Measurements from ENCODE around the gene SPINT1. TPM values are rescaled to one million over a fixed set of nuclear protein-coding genes. Genes with fewer than 3 reads are reported as not detected.

Gene SPINT1
- total and polyA plus RNA-seq, 4 donors = 1.2 to 2.6 (median 1.9) TPM

DNA sequence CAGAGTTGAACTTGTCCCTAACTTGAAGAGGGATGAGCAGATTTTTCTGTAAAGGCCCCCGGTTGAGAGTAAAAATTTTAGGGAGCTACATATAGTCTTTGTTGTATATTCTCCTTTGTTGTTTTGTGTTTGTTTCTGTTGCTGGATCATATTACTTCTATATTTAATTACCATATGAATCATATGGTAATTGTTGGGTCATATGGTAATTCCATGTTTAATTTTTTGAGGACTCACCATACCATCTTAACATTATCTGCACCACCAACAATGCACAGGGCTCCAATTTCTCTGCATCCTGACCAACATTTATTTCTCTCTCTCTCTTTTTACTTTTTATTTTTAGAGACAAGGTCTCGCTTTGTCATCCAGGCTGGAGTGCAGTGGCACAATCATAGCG lies 44.3 kb upstream of the SPINT1 start:
- no peak for DNase-seq (ENCODE audit: low spot score)
- TF ChIP-seq SP1 (IDR thresholded peaks at IDR 0.05) (no peak), NR2F2 (IDR thresholded peaks at IDR 0.05) (no peak), EGR1 (IDR thresholded peaks at IDR 0.05; ENCODE audit: low read depth in 2 of 2) (no peak), HNF4A (conservative IDR thresholded peaks at IDR 0.05) (no peak), TAF1 (conservative IDR thresholded peaks at IDR 0.05) (no peak)
- TF ChIP-seq, protein P1, sequence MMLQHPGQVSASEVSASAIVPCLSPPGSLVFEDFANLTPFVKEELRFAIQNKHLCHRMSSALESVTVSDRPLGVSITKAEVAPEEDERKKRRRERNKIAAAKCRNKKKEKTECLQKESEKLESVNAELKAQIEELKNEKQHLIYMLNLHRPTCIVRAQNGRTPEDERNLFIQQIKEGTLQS (IDR thresholded peaks at IDR 0.05) = no peak
- TF ChIP-seq, protein P2, sequence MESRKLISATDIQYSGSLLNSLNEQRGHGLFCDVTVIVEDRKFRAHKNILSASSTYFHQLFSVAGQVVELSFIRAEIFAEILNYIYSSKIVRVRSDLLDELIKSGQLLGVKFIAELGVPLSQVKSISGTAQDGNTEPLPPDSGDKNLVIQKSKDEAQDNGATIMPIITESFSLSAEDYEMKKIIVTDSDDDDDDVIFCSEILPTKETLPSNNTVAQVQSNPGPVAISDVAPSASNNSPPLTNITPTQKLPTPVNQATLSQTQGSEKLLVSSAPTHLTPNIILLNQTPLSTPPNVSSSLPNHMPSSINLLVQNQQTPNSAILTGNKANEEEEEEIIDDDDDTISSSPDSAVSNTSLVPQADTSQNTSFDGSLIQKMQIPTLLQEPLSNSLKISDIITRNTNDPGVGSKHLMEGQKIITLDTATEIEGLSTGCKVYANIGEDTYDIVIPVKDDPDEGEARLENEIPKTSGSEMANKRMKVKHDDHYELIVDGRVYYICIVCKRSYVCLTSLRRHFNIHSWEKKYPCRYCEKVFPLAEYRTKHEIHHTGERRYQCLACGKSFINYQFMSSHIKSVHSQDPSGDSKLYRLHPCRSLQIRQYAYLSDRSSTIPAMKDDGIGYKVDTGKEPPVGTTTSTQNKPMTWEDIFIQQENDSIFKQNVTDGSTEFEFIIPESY (IDR thresholded peaks at IDR 0.05) = no peak
- TF ChIP-seq, protein P3, sequence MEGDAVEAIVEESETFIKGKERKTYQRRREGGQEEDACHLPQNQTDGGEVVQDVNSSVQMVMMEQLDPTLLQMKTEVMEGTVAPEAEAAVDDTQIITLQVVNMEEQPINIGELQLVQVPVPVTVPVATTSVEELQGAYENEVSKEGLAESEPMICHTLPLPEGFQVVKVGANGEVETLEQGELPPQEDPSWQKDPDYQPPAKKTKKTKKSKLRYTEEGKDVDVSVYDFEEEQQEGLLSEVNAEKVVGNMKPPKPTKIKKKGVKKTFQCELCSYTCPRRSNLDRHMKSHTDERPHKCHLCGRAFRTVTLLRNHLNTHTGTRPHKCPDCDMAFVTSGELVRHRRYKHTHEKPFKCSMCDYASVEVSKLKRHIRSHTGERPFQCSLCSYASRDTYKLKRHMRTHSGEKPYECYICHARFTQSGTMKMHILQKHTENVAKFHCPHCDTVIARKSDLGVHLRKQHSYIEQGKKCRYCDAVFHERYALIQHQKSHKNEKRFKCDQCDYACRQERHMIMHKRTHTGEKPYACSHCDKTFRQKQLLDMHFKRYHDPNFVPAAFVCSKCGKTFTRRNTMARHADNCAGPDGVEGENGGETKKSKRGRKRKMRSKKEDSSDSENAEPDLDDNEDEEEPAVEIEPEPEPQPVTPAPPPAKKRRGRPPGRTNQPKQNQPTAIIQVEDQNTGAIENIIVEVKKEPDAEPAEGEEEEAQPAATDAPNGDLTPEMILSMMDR (IDR thresholded peaks at IDR 0.05; ENCODE audit: low read depth, low read length, missing input control) = no peak
- TF ChIP-seq, protein P4, sequence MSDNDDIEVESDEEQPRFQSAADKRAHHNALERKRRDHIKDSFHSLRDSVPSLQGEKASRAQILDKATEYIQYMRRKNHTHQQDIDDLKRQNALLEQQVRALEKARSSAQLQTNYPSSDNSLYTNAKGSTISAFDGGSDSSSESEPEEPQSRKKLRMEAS (IDR thresholded peaks at IDR 0.05) = no peak
- no peak overlapping the region for H3K27ac ChIP-seq (ENCODE audit: low read depth in 1 of 2, low read length in 2 of 2)
- peaks cover 16 to 39% (median 33%) of the 10 kb centered on the region in 4 donors for H3K4me1 ChIP-seq (ENCODE audit: control insufficient read depth in 4 of 4, insufficient read depth in 4 of 4, low read length in 3 of 4)
- no peaks in the 10 kb centered on the region for H3K9me3 ChIP-seq (ENCODE audit: control insufficient read depth in 4 of 4, low read length in 3 of 4)
- no peak overlapping the region for H3K9ac ChIP-seq (ENCODE audit: low read depth in 1 of 2, low read length in 2 of 2)
- WGBS = 98% methylated on average over 3 of the region's 3 CpGs
- H3K4me3 ChIP-seq (ENCODE audit: low read depth in 1 of 3, low read length in 3 of 3) = no peak overlapping the region
- H3K27me3 ChIP-seq (ENCODE audit: control insufficient read depth in 4 of 4, insufficient read depth in 4 of 4, low read length in 3 of 4) = no peaks in the 10 kb centered on the region
- no peaks in the 10 kb centered on the region for H3K36me3 ChIP-seq (ENCODE audit: control insufficient read depth in 4 of 4, insufficient read depth in 3 of 4, low read depth in 1 of 4, low read length in 3 of 4)

DNA sequence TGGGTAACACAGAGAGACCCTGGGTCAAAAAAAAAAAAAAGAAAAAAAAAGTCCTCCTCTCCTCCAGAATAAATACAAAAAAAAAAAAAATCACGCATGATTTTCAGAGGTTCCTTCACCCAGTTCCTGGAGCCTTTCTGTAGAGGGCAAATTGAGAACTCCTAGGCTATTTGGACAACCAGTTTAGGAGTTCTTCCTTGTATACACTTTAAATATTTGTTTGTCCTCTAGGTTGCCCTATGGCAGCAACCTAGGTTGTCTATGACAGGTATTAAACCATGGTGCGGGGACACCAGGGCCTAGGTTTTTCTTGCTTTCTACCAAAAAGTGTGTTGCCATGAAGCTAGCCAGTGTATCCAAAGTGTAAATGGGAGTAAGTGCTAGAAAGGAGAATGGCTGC lies 40.8 kb upstream of the SPINT1 start:
- H3K4me3 ChIP-seq (ENCODE audit: low read depth in 1 of 3, low read length in 3 of 3) = no peak overlapping the region
- no peak overlapping the region for H3K9ac ChIP-seq (ENCODE audit: low read depth in 1 of 2, low read length in 2 of 2)
- DNase-seq (ENCODE audit: low spot score) = no peak
- peaks cover 16 to 54% (median 44%) of the 10 kb centered on the region in 4 donors for H3K4me1 ChIP-seq (ENCODE audit: control insufficient read depth in 4 of 4, insufficient read depth in 4 of 4, low read length in 3 of 4)
- H3K9me3 ChIP-seq (ENCODE audit: control insufficient read depth in 4 of 4, low read length in 3 of 4) = no peaks in the 10 kb centered on the region
- no peaks in the 10 kb centered on the region for H3K36me3 ChIP-seq (ENCODE audit: control insufficient read depth in 4 of 4, insufficient read depth in 3 of 4, low read depth in 1 of 4, low read length in 3 of 4)
- TF ChIP-seq YY1 (IDR thresholded peaks at IDR 0.05) (peak; percentile 26), FOXA1 (IDR thresholded peaks at IDR 0.05) (no peak), EGR1 (IDR thresholded peaks at IDR 0.05; ENCODE audit: low read depth in 2 of 2) (no peak), RXRA (IDR thresholded peaks at IDR 0.05) (peak in 1 of 2 donors; percentile 36), HNF4A (conservative IDR thresholded peaks at IDR 0.05) (peak in 1 of 2 donors; percentile 43), JUND (IDR thresholded peaks at IDR 0.05) (no peak)
- TF ChIP-seq, protein P2 (IDR thresholded peaks at IDR 0.05) = no peak
- TF ChIP-seq, protein P4 (IDR thresholded peaks at IDR 0.05) = no peak
- TF ChIP-seq, protein P5, sequence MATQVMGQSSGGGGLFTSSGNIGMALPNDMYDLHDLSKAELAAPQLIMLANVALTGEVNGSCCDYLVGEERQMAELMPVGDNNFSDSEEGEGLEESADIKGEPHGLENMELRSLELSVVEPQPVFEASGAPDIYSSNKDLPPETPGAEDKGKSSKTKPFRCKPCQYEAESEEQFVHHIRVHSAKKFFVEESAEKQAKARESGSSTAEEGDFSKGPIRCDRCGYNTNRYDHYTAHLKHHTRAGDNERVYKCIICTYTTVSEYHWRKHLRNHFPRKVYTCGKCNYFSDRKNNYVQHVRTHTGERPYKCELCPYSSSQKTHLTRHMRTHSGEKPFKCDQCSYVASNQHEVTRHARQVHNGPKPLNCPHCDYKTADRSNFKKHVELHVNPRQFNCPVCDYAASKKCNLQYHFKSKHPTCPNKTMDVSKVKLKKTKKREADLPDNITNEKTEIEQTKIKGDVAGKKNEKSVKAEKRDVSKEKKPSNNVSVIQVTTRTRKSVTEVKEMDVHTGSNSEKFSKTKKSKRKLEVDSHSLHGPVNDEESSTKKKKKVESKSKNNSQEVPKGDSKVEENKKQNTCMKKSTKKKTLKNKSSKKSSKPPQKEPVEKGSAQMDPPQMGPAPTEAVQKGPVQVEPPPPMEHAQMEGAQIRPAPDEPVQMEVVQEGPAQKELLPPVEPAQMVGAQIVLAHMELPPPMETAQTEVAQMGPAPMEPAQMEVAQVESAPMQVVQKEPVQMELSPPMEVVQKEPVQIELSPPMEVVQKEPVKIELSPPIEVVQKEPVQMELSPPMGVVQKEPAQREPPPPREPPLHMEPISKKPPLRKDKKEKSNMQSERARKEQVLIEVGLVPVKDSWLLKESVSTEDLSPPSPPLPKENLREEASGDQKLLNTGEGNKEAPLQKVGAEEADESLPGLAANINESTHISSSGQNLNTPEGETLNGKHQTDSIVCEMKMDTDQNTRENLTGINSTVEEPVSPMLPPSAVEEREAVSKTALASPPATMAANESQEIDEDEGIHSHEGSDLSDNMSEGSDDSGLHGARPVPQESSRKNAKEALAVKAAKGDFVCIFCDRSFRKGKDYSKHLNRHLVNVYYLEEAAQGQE (IDR thresholded peaks at IDR 0.05) = peak; percentile 11
- TF ChIP-seq, protein P1 (IDR thresholded peaks at IDR 0.05) = no peak
- no peaks in the 10 kb centered on the region for H3K27me3 ChIP-seq (ENCODE audit: control insufficient read depth in 4 of 4, insufficient read depth in 4 of 4, low read length in 3 of 4)
- peak overlapping the region in 1 of 2 donors; percentile 6 for H3K27ac ChIP-seq (ENCODE audit: low read depth in 1 of 2, low read length in 2 of 2)
- WGBS = 50% methylated on average over 2 of the region's 2 CpGs

Measured in liver (tissue), 9 donors.